Spleen (tissue), 11 donors: ENCODE data around the gene MRPL33. TPM values are rescaled to one million over a fixed set of nuclear protein-coding genes. Genes with fewer than 3 reads are reported as not detected.
A peak's percentile ranks its signal among the peaks of the same experiment; 100 is the strongest.

Experiments
- DNase-seq: peaks from one replicate; pipeline ENCODE4 v3.0.0-alpha.2; 2020
- H3K27ac ChIP-seq, 8 donors: fragments of 200-600 bp; sonication (generic) in 7 of 8; 1 replicate in 4 of 8; 2 replicates in 4 of 8; pipeline versions ENCODE4 v1.5.0 to v1.8.0; 2016 to 2021; ENCODE audit warnings: inconsistent platforms in 4 of 8, mild to moderate bottlenecking in 4 of 8, moderate library complexity in 1 of 8
- H3K27me3 ChIP-seq, 7 donors: fragments of 200-600 bp; sonication (generic) in 6 of 7; replicated peaks in 1 of 7; 1 replicate in 4 of 7; 2 replicates in 3 of 7; pipeline versions ENCODE4 v1.5.0 to v1.8.0; 2016 to 2021; ENCODE audit warnings: inconsistent platforms in 3 of 7, mild to moderate bottlenecking in 1 of 7
- H3K36me3 ChIP-seq, 6 donors: fragments of 200-600 bp; sonication (generic) in 5 of 6; 1 replicate in 4 of 6; 2 replicates in 2 of 6; pipeline versions ENCODE4 v1.5.0 to v1.8.0; 2016 to 2021; ENCODE audit warnings: inconsistent platforms in 2 of 6
- H3K4me1 ChIP-seq, 6 donors: fragments of 200-600 bp; sonication (generic) in 5 of 6; 1 replicate in 3 of 6; 2 replicates in 3 of 6; pipeline versions ENCODE4 v1.5.0 to v1.8.0; 2016 to 2021; ENCODE audit warnings: inconsistent platforms in 3 of 6
- H3K4me3 ChIP-seq, 8 donors: fragments of 200-600 bp; sonication (generic) in 7 of 8; 1 replicate in 4 of 8; 2 replicates in 4 of 8; pipeline versions ENCODE4 v1.5.0 to v1.8.0; 2016 to 2021; ENCODE audit warnings: inconsistent platforms in 4 of 8, mild to moderate bottlenecking in 4 of 8, moderate library complexity in 2 of 8
- H3K9me3 ChIP-seq, 8 donors: fragments of 200-600 bp; sonication (generic) in 7 of 8; 1 replicate in 4 of 8; 2 replicates in 4 of 8; pipeline versions ENCODE4 v1.5.0 to v1.8.0; 2016 to 2021; ENCODE audit warnings: inconsistent platforms in 4 of 8
- CTCF ChIP-seq, 11 experiments: fragments of 200-600 bp in 7 of 11; fragments of 450-650 bp in 4 of 11; sonication (generic) in 4 of 11; IDR thresholded peaks in 8 of 11; conservative IDR thresholded peaks in 3 of 11; 1 replicate in 7 of 11; 2 replicates in 4 of 11; pipeline versions ENCODE4 v1.4.0 to v1.8.0; 2016 to 2021; ENCODE audit warnings: antibody characterized with exemption in 11 of 11, inconsistent platforms in 4 of 11, mild to moderate bottlenecking in 1 of 11
- POLR2A ChIP-seq, 3 donors: fragments of 450-650 bp; IDR thresholded peaks; one replicate each; pipeline ENCODE4 v1.5.1; 2017; ENCODE audit warnings: antibody characterized with exemption in 3 of 3, mild to moderate bottlenecking in 1 of 3
- POLR2AphosphoS5 ChIP-seq, 3 donors: sonication (generic); formaldehyde crosslinking; IDR thresholded peaks; one replicate each; pipeline ENCODE4 v1.5.1; 2017; ENCODE audit warnings: antibody characterized with exemption in 3 of 3
- WGBS, 5 donors: extraction: QIAGEN DNeasy Blood & Tissue Kit in 3 of 5; methylation state at CpG; one replicate each; pipeline versions ENCODE4 v1.1.5 to v1.1.7; 2013 to 2018; 5-methylcytosine and 5-hydroxymethylcytosine counted together
- intact Hi-C: fragments of 100-400 bp; cut with DNase I; formaldehyde crosslinking; loops from one replicate; pipeline ENCODE4 v1.15.0; 2023; ENCODE audit warnings: low total_unique reads
- polyA plus RNA-seq, 3 donors: library from polyadenylated mRNA; stranded (reverse); fragments of 200-250 nt; gene quantifications; one replicate each; pipeline ENCODE4 v1.2.1, GENCODE V29; 2013
- total RNA-seq, 7 donors: library from RNA; depleted of rRNA in 3 of 7; stranded (reverse); fragments of >200 nt in 3 of 7; fragmentation: NEBNext Ultra II Directional in 4 of 7; extraction: Animal tissue kit (Norgen Biotek cat#: 25700) in 4 of 7; gene quantifications; one replicate each; pipeline versions ENCODE4 v1.1.0 to v1.2.1, GENCODE V29; 2016 to 2021
- donor health status: healthy with polysubstance abuse.
- donor health status: DM: no; HTN: no; CAD: no; lungs with moderate emphysema.
- donor health status: DM: no; HTN: no; CAD: no.
- donor health status: Bipolar disorder and iron deficiency.
- donor health status: healthy.
- donor health status: DM: no; HTN: no; CAD: no.
- donor health status: DM: yes; HTN: yes; CAD: no.

Gene MRPL33
- total and polyA plus RNA-seq, 10 donors, result 48.3 to 166 (median 80.7) TPM

GRCh38 chr2:27795093-27795834, 23.7 kb downstream of the MRPL33 start:
- intact Hi-C loops, result no loop called here
- Histone ChIP-seq H3K4me3 (no peak overlapping the region), H3K27ac (peak overlapping the region in 7 of 8 donors; percentile 10 to 80 (median 64)), H3K4me1 (peaks cover 4 to 46% (median 12%) of the 10 kb centered on the region in 6 donors), H3K27me3 (no peaks in the 10 kb centered on the region), H3K36me3 (no peaks in the 10 kb centered on the region), H3K9me3 (no peaks in the 10 kb centered on the region)
- TF ChIP-seq POLR2AphosphoS5 (IDR thresholded peaks at IDR 0.05) (peak in 1 of 3 donors; percentile 21), POLR2A (IDR thresholded peaks at IDR 0.05) (no peak), CTCF (IDR thresholded peaks at IDR 0.05 in 8 of 11, conservative IDR thresholded peaks at IDR 0.05 in 3 of 11) (no peak)
- DNase-seq, result no peak
- WGBS, 5 donors, result 66 to 89% (median 73%) methylated on average over 8 of the region's 8 CpGs

DNA sequence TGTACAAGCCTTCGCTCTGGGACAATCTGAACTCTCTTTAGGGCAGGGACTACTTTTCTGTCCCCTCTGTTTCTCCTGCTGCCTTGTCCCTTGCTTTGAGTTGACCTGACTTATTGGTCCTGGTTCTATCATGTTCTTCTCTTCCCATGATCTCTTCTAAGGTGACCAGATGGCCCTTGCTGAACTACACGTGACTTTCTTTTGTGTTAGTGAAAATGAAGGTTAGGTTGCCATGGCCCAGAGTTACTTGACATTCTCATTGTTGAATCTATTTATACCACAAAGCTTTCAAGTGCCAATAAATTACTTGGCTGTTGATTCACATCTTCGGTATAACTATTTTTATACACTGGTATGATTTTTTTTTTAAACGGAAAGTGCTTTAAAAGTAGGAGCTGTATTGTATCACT, 24.4 kb downstream of the MRPL33 start:
- Histone ChIP-seq H3K27me3 (no peaks in the 10 kb centered on the region), H3K4me3 (no peak overlapping the region), H3K36me3 (no peaks in the 10 kb centered on the region), H3K9me3 (no peaks in the 10 kb centered on the region), H3K27ac (peak overlapping the region in 7 of 8 donors; percentile 10 to 80 (median 64)), H3K4me1 (peaks cover 4 to 53% (median 16%) of the 10 kb centered on the region in 6 donors)
- 36 to 45% (median 44%) methylated on average over 4 of the region's 4 CpGs for WGBS, 5 donors
- TF ChIP-seq CTCF (IDR thresholded peaks at IDR 0.05 in 8 of 11, conservative IDR thresholded peaks at IDR 0.05 in 3 of 11), result no peak
- no peak for TF ChIP-seq POLR2A (IDR thresholded peaks at IDR 0.05)
- TF ChIP-seq POLR2AphosphoS5 (IDR thresholded peaks at IDR 0.05), result no peak
- intact Hi-C loops, result no loop called here
- DNase-seq, result no peak

DNA sequence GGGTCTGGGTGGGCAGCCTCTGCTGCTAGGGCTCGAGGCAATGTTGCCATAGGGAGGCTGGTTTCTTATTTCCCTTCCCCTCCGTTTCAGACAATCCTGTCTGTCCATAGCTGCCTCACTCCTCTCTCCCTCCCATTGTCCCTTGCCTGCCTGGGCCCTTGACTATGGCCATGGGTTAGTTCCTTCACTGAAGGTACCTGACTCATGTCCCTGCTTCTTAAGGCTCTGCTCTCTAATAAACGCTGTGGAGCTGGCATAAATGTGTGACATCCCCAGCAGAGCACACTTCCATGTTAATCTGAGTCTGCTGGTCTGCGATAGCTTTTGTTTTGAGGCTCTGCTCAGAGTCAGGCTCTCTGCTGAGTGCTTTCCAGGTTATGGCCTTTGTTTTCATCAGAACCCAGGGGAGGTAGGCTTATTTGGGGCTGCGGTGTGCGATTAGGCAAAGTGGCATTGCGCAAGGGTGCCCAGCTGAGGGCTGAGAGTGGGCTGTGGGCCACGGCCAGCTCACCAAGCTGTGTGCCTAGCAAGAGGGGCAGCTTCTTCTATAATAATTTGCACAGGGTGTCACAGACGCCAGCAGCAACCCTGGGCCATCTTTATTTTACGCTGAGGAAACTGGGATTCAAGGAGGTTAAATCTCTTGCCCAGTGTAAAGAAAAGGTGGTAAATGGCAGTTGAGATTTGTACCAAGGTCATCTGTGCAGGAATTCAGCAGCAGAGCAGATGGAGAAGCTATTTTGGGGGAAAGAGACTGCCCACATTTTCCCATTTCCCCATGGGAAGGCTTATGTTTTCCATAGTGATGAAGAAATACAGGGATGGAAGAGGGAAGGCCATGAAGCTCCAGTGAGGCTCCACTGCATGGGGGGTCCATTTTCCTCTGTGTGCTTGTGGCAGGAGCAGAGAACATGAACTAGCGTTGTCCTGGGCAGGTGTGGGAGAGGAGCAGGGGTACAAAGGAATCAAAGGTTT, 25.6 kb downstream of the MRPL33 start:
- peaks cover 4 to 55% (median 16%) of the 10 kb centered on the region in 6 donors for H3K4me1 ChIP-seq
- H3K27ac ChIP-seq, result peak overlapping the region in 7 of 8 donors; percentile 13 to 80 (median 64)
- TF ChIP-seq POLR2A (IDR thresholded peaks at IDR 0.05) (no peak), CTCF (IDR thresholded peaks at IDR 0.05 in 8 of 11, conservative IDR thresholded peaks at IDR 0.05 in 3 of 11) (no peak), POLR2AphosphoS5 (IDR thresholded peaks at IDR 0.05) (no peak)
- DNase-seq, result no peak
- intact Hi-C loops, result no loop called here
- H3K4me3 ChIP-seq, result no peak overlapping the region
- WGBS, 5 donors, result 59 to 75% (median 71%) methylated on average over 11 of the region's 11 CpGs
- H3K9me3 ChIP-seq, result no peaks in the 10 kb centered on the region
- no peaks in the 10 kb centered on the region for H3K36me3 ChIP-seq
- no peaks in the 10 kb centered on the region for H3K27me3 ChIP-seq
